Thymus (tissue), 11 donors: ENCODE measurements around the gene GADD45GIP1. TPM values are rescaled to one million over a fixed set of nuclear protein-coding genes. Genes with fewer than 3 reads are reported as not detected.

Experiments used
- DNase-seq, 9 donors: peaks; one replicate each; pipeline ENCODE4 v3.0.0-alpha.2; 2013; ENCODE audit warnings: low spot score in 9 of 9, low read depth in 6 of 9, missing footprints in 1 of 9
- H3K27ac ChIP-seq, 2 donors: one replicate each; pipeline ENCODE4 v1.5.1; 2013; ENCODE audit warnings: control low read depth in 1 of 2, low read depth in 1 of 2, low read length in 1 of 2, mild to moderate bottlenecking in 1 of 2, moderate library complexity in 1 of 2
- H3K27me3 ChIP-seq, 2 donors: one replicate each; pipeline ENCODE4 v1.5.1; 2013; ENCODE audit warnings: low read length in 1 of 2; ENCODE audit not compliant: control insufficient read depth in 2 of 2, insufficient read depth in 1 of 2
- H3K36me3 ChIP-seq, 2 donors: one replicate each; pipeline ENCODE4 v1.5.1; 2013; ENCODE audit warnings: low read length in 1 of 2, mild to moderate bottlenecking in 1 of 2, moderate library complexity in 1 of 2; ENCODE audit not compliant: control insufficient read depth in 2 of 2, insufficient read depth in 2 of 2
- H3K4me1 ChIP-seq, 2 donors: one replicate each; pipeline ENCODE4 v1.5.1; 2013; ENCODE audit warnings: low read length in 2 of 2; ENCODE audit not compliant: control insufficient read depth in 2 of 2, insufficient read depth in 2 of 2
- H3K4me3 ChIP-seq, 2 donors: one replicate each; pipeline ENCODE4 v1.5.1; 2013; ENCODE audit warnings: low read length in 2 of 2, control low read depth in 1 of 2, mild to moderate bottlenecking in 1 of 2
- H3K9me3 ChIP-seq, 2 donors: one replicate each; pipeline ENCODE4 v1.5.1; 2013; ENCODE audit warnings: low read length in 1 of 2, mild to moderate bottlenecking in 1 of 2; ENCODE audit not compliant: control insufficient read depth in 2 of 2, insufficient read depth in 1 of 2
- WGBS: extraction: QIAGEN DNeasy Blood & Tissue Kit; methylation state at CpG from one replicate; pipeline ENCODE4 v1.1.7; 2013; 5-methylcytosine and 5-hydroxymethylcytosine counted together
- polyA plus RNA-seq: library from polyadenylated mRNA; stranded (reverse); fragments of 200-250 nt; gene quantifications from one replicate; pipeline ENCODE4 v1.2.3, GENCODE V29; 2013
- total RNA-seq: library from RNA; stranded (reverse); fragments of 120-200 nt; gene quantifications from one replicate; pipeline ENCODE4 v1.2.4, GENCODE V29; 2013
- donor health status: healthy.

Gene GADD45GIP1
- total and polyA plus RNA-seq, 2 donors, result 27.2 to 27.7 TPM

DNA sequence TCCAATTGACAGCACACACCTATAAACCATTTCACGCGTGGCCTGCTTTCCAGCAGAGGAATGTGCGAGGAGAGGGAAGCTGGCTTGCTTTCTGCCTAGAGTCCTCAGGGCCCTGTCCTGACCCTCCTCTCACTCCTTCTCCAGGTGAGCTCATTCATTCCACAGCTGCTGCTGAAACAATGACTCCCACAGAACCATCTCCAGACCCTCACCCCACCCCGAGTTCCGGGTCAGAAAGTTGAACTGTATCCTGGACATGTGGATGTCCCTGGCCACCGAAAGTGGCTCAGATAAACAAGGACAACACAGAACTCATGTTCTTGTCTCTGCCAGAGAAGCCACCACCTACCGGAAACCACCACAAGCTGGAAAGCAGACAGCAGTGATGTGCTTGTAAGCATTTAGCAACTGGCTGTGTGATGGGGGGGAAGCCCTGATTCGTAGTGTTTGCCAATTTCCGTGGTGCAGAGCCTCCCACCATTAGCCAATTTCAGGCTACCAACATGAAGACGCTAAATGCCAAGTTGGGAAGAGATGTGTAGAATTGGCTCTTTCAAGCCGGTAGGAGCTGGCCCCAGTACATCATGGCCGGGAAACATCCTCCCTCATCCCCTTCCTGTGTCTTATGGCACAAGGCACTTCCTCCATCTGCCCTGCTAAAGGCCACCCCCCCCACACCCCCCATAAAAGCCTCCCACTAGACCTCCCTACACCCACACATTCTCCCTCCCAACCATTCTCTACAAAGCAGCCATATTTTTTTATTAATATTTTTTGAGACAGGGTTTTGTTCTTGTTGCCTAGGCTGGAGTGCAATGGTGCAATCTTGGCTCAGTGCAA is 43.0 kb downstream of the GADD45GIP1 start:
- no peaks in the 10 kb centered on the region for H3K36me3 ChIP-seq
- peak overlapping the region; percentile 89 to 99 for H3K27ac ChIP-seq
- peak overlapping the region in 1 of 2 donors; percentile 36 for H3K4me3 ChIP-seq
- no peaks in the 10 kb centered on the region for H3K27me3 ChIP-seq
- peak in 7 of 9 donors; percentile 46 to 88 (median 63) for DNase-seq
- WGBS, result 10% methylated on average over 12 of the region's 12 CpGs
- H3K4me1 ChIP-seq, result peaks cover 17 to 38% of the 10 kb centered on the region in 2 donors
- H3K9me3 ChIP-seq, result peaks cover 0 to 5% of the 10 kb centered on the region in 2 donors

DNA sequence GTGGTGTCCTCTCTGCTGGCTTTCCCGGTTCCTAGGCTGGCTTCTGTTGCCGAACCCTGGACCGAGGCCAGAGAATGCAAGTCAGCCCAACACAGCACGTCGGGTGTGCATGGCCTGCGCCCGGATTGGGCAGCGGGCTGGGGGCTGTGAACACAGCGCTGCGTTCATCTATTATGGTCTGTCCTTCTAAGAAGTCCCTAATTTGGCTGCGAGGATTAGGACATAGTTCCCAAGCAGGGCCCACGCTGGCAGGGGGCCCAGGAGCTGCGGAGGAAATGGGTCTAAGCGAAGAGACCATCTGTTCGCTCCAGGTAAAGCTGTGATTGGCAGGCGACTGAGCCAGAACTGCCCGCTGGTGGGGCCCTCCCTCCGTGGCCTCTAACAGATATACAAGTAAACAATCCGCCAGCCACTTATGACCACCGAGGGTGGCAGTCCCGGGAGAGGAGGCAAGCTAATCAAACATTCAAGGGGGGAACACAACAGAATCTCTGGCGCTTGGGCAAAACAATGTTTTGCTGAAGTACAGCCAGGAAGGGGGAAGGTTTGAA is 43.9 kb downstream of the GADD45GIP1 start:
- H3K4me3 ChIP-seq, result peak overlapping the region in 1 of 2 donors; percentile 13
- peak in 1 of 9 donors; percentile 40 for DNase-seq
- H3K27ac ChIP-seq, result peak overlapping the region; percentile 89 to 99
- H3K4me1 ChIP-seq, result peaks cover 17 to 29% of the 10 kb centered on the region in 2 donors
- H3K27me3 ChIP-seq, result no peaks in the 10 kb centered on the region
- no peaks in the 10 kb centered on the region for H3K9me3 ChIP-seq
- 25% methylated on average over 22 of the region's 22 CpGs for WGBS
- H3K36me3 ChIP-seq, result no peaks in the 10 kb centered on the region

DNA sequence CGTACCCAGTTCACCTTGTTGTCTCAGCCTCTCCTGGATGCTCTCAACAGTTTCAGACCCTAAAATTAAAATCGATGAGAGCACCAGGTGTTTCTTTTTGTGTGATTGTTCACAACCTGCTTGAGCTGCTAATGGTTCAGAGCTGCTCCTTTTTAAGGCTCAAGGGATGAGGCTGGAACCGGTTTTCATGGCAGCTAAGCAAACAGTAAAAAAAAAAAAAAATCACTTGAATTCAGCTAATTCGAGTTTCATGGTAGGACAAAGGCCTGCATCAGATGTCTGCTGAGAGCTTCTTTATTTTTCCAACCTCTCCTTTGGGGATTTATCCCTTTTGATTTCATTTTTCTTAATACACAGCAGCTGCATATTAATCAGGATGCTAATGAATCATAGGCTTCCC is 44.5 kb downstream of the GADD45GIP1 start:
- peaks cover 17 to 28% of the 10 kb centered on the region in 2 donors for H3K4me1 ChIP-seq
- peak overlapping the region; percentile 89 to 99 for H3K27ac ChIP-seq
- H3K4me3 ChIP-seq, result no peak overlapping the region
- no peaks in the 10 kb centered on the region for H3K27me3 ChIP-seq
- H3K9me3 ChIP-seq, result no peaks in the 10 kb centered on the region
- 69% methylated on average over 4 of the region's 4 CpGs for WGBS
- DNase-seq, result no peak
- H3K36me3 ChIP-seq, result no peaks in the 10 kb centered on the region

DNA sequence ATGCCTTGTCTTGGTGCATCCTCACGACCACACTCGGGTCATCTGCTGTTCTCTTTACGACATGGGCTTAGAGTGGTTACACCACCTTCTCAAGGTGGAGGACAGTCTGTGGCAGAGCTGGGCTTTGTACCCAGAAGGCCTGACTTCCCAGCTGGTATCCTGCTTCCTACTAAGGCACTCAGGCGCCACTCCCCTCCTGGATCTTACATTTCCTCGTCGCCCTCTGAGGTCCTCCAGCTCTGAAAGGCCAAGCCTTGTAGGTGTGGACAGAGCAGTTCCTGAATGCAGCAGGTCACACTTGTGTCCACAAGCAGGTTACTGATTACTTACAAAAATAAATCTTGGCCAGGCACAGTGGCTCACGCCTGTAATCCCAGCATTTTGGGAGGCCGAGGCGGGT is 49.9 kb downstream of the GADD45GIP1 start:
- Histone ChIP-seq H3K4me3 (no peak overlapping the region), H3K36me3 (peaks cover 0 to 8% of the 10 kb centered on the region in 2 donors), H3K27ac (no peak overlapping the region), H3K4me1 (peaks cover 0 to 2% of the 10 kb centered on the region in 2 donors), H3K9me3 (no peaks in the 10 kb centered on the region), H3K27me3 (no peaks in the 10 kb centered on the region)
- 97% methylated on average over 9 of the region's 9 CpGs for WGBS
- no peak for DNase-seq

Other genes with a start within 250 kb of the GADD45GIP1 start
- gene TNPO2, start 233.3 kb downstream of the GADD45GIP1 start, total RNA-seq, result 10.9 TPM
- gene TNPO2, start 233.3 kb downstream of the GADD45GIP1 start, polyA plus RNA-seq, result 28.3 TPM
- 268 TPM for gene TRIR, start 222.5 kb downstream of the GADD45GIP1 start, total RNA-seq
- 290 TPM for gene TRIR, start 222.5 kb downstream of the GADD45GIP1 start, polyA plus RNA-seq
- gene GET3, start 219.7 kb downstream of the GADD45GIP1 start, total RNA-seq, result 67.2 TPM
- 50.0 TPM for gene GET3, start 219.7 kb downstream of the GADD45GIP1 start, polyA plus RNA-seq
- not detected for gene BEST2, start 205.4 kb downstream of the GADD45GIP1 start, total RNA-seq
- gene BEST2, start 205.4 kb downstream of the GADD45GIP1 start, polyA plus RNA-seq, result 0.46 TPM
- 8.7 TPM for gene HOOK2, start 181.7 kb downstream of the GADD45GIP1 start, total RNA-seq
- gene HOOK2, start 181.7 kb downstream of the GADD45GIP1 start, polyA plus RNA-seq, result 36.4 TPM
- 121 TPM for gene JUNB, start 165.7 kb downstream of the GADD45GIP1 start, total RNA-seq
- gene JUNB, start 165.7 kb downstream of the GADD45GIP1 start, polyA plus RNA-seq, result 139 TPM
- 202 TPM for gene PRDX2, start 155.4 kb downstream of the GADD45GIP1 start, total RNA-seq
- gene PRDX2, start 155.4 kb downstream of the GADD45GIP1 start, polyA plus RNA-seq, result 113 TPM
- 9.9 TPM for gene THSD8, start 155.2 kb downstream of the GADD45GIP1 start, total RNA-seq
- gene THSD8, start 155.2 kb downstream of the GADD45GIP1 start, polyA plus RNA-seq, result 4.1 TPM
- 30.3 TPM for gene RNASEH2A, start 150.6 kb downstream of the GADD45GIP1 start, total RNA-seq
- 8.4 TPM for gene RNASEH2A, start 150.6 kb downstream of the GADD45GIP1 start, polyA plus RNA-seq
- 1.7 TPM for gene RTBDN, start 122.6 kb downstream of the GADD45GIP1 start, total RNA-seq
- 1.6 TPM for gene RTBDN, start 122.6 kb downstream of the GADD45GIP1 start, polyA plus RNA-seq
- gene MAST1, start 118.7 kb downstream of the GADD45GIP1 start, total RNA-seq, result 0.38 TPM
- 0.91 TPM for gene MAST1, start 118.7 kb downstream of the GADD45GIP1 start, polyA plus RNA-seq
- 14.6 TPM for gene DNASE2, start 75.8 kb downstream of the GADD45GIP1 start, total RNA-seq
- gene DNASE2, start 75.8 kb downstream of the GADD45GIP1 start, polyA plus RNA-seq, result 20.8 TPM
- gene KLF1, start 70.0 kb downstream of the GADD45GIP1 start, total RNA-seq, result 2.5 TPM
- 0.09 TPM for gene KLF1, start 70.0 kb downstream of the GADD45GIP1 start, polyA plus RNA-seq
- gene GCDH, start 66.1 kb downstream of the GADD45GIP1 start, total RNA-seq, result 21.9 TPM
- gene GCDH, start 66.1 kb downstream of the GADD45GIP1 start, polyA plus RNA-seq, result 33.6 TPM
- gene SYCE2, start 37.9 kb downstream of the GADD45GIP1 start, total RNA-seq, result 1.6 TPM
- 0.48 TPM for gene SYCE2, start 37.9 kb downstream of the GADD45GIP1 start, polyA plus RNA-seq
- 46.7 TPM for gene FARSA, start 23.5 kb downstream of the GADD45GIP1 start, total RNA-seq
- 33.6 TPM for gene FARSA, start 23.5 kb downstream of the GADD45GIP1 start, polyA plus RNA-seq
- 639 TPM for gene CALR, start 18.6 kb downstream of the GADD45GIP1 start, total RNA-seq
- gene CALR, start 18.6 kb downstream of the GADD45GIP1 start, polyA plus RNA-seq, result 189 TPM
- gene RAD23A, start 11.4 kb downstream of the GADD45GIP1 start, total RNA-seq, result 55.8 TPM
- 128 TPM for gene RAD23A, start 11.4 kb downstream of the GADD45GIP1 start, polyA plus RNA-seq
- 0.09 TPM for gene DAND5, start 12.4 kb upstream of the GADD45GIP1 start, total RNA-seq
- gene DAND5, start 12.4 kb upstream of the GADD45GIP1 start, polyA plus RNA-seq, result 0.09 TPM
- gene NFIX, start 38.3 kb upstream of the GADD45GIP1 start, total RNA-seq, result 2.0 TPM
- 10.5 TPM for gene NFIX, start 38.3 kb upstream of the GADD45GIP1 start, polyA plus RNA-seq
- gene LYL1, start 145.6 kb upstream of the GADD45GIP1 start, total RNA-seq, result 8.3 TPM
- gene LYL1, start 145.6 kb upstream of the GADD45GIP1 start, polyA plus RNA-seq, result 14.0 TPM
- 20.2 TPM for gene TRMT1, start 159.5 kb upstream of the GADD45GIP1 start, total RNA-seq
- 69.9 TPM for gene TRMT1, start 159.5 kb upstream of the GADD45GIP1 start, polyA plus RNA-seq
- gene NACC1, start 161.0 kb upstream of the GADD45GIP1 start, total RNA-seq, result 12.8 TPM
- 17.5 TPM for gene NACC1, start 161.0 kb upstream of the GADD45GIP1 start, polyA plus RNA-seq
- gene STX10, start 193.2 kb upstream of the GADD45GIP1 start, total RNA-seq, result 47.9 TPM
- 101 TPM for gene STX10, start 193.2 kb upstream of the GADD45GIP1 start, polyA plus RNA-seq
- 28.3 TPM for gene IER2, start 193.2 kb upstream of the GADD45GIP1 start, total RNA-seq
- gene IER2, start 193.2 kb upstream of the GADD45GIP1 start, polyA plus RNA-seq, result 92.7 TPM